GM21515 (cell line): ENCODE results near the gene KCNIP1.
"Not testable (repeated sequence)": the region's sequence is repeated elsewhere in the genome, so short reads cannot be mapped to it uniquely, and the experiment has no call there.

Experiments used
- ATAC-seq: cut with Tn5 transposase; IDR thresholded peaks from one replicate; pipeline ENCODE4 v1.9.1; 2021; ENCODE audit not compliant: unreplicated experiment

The KCNIP1 gene

DNA sequence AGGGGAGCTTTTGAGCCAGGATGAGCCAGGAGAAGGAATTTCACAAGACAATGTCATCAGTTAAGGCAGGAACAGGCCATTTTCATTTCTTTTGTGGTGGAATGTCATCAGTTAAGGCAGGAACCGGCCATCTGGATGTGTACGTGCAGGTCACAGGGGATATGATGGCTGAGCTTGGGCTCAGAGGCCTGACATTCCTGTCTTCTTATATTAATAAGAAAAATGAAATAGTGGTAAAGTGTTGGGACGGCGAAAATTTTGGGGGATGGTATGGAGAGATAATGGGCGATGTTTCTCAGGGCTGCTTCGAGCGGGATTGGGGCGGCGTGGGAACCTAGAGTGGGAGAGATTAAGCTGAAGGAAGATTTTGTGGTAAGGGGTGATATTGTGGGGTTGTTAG lies 258.5 kb downstream of the KCNIP1 start:
- ATAC-seq: not testable (repeated sequence)

- not testable (repeated sequence) for ATAC-seq
These were observed 262.0 kb downstream of the KCNIP1 start for GRCh38 chr5:170765868-170766267.

DNA sequence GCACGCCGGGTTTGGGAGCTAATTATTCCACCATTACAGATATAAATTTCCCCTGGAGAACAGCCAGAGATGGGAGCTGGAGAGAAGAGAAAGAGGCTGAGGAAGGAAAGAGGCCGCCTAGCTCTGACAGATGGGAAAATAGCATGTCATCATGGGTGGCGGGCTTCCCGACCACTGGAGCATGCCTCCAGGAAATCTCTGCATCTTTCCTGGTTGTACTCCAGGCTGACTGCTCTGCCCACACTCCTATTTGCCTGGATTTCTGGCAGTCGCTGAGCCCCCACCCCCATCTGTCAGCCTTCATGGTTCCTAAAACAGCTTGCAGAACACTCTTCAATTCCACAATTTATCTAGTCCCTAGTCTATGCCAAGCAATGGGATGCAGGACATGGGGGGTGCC lies 265.4 kb downstream of the KCNIP1 start:
- no peak for ATAC-seq

DNA sequence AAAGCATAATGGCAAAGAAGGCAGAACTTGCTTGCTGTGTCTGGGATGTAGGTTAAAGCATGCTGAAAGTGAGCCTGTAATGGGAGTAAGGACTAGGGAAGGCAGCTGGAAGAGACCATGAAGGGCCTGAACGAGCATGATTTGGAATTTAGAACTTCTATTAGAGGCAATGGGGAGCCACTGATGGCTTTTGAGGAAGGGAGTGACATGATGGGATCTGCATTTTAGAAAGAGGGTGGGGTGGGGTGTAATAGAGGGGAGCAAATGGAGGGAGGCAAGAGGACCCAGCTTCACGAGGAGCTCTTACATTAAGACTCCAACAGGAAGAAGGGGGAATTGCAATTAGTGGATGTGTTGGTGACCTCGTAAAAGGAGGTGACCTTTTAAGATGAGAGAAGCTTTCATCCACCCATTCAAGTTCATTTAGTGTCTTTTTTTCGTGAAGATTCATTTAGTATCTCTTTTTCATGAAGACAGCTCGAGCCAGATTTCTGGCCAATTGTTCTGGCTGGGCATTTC lies 266.1 kb downstream of the KCNIP1 start:
- no peak for ATAC-seq

GRCh38 chr5:170771496-170771895 lies 267.7 kb downstream of the KCNIP1 start:
- ATAC-seq: no peak

DNA sequence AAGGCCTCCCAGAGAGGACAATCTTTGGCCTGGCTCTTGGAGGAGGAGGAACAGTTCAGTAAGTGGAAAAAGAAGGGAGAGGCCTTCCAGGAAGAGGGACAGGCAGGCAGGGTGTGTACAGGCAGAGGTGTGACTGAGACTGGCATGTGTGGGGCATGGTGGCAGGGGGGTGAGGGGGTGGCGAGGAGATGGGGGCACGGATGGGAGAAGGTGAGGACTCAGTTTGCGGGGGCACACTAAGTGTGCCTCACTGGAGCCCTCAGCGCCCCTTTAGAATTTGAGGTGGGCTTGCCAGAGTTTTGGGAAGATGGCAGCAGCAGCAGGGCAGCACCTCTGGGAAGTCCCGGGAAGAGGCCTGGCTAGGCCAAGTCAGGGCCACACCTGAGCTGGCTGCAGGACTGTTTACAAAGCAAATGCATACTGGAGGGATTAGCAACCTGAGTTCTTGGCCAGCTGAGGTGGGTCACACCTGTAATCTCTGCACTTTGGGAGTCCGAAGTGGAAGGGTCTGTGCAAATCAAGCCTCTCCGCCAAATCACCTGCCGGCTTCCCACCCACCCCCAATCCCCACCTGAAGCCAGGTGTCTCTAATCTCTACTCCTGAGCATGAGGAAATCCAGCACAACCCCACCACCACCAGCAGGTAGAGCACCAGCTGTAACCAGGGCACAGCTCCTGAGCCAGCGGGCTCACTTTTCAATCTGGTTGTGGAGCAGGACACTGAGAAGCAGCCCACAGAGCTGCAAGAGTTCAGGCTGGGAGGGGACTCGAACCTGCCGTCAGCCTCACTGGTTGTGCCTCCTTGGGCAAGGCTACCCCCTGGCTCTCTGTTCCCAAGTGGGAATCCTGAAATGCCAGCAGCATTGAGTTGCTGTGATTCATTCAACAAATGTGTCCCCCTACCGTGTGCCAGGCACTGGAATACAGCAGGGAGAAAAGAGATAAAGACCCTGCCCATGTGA lies 269.5 kb downstream of the KCNIP1 start:
- ATAC-seq: no peak

- ATAC-seq: no peak
These were observed 271.0 kb downstream of the KCNIP1 start for GRCh38 chr5:170774831-170775230.

- no peak for ATAC-seq
These were observed 278.1 kb downstream of the KCNIP1 start for GRCh38 chr5:170781946-170782345.

GRCh38 chr5:170782438-170782837 lies 278.6 kb downstream of the KCNIP1 start:
- no peak for ATAC-seq

DNA sequence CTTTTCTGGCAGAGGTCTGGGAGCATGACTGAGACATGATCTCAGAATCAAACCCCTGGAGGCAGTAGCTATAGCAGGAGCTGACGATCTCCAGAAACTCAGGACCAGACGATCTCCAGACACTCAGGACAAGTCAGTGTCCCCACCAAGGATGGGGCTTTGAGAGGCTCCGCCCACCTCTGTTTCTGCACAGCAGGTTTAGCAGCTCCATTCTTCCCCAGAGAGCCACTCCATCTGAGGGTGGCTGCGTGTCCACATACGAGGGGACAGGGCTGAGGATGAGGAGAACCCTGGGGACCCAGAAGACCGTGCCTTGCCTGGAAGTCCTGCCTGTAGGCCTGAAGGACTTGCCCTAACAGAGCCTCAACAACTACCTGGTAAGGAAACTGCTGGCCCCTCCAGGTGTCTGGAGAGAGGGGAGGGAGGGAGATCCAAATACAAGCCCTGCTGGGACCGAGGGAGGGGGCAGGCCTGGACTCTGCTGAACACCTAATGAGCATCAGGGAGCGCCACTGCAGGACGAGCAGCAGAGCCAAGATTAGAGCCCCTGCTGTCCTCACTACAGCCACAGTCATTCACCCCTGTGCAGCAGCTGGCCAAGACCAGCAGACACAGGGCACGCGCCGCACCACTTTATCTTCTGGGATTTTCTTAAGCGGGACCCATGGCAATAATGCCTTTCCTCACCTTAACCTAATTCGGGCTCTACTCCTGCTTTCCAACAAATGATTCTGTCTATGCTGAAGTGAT lies 279.9 kb downstream of the KCNIP1 start, which contains the start of gene GABRP:
Gene GABRP, plus strand, starts transcription at position 228 of the 750 bp plus-strand sequence. CDS start 4,891 bp downstream, outside the sequence.
- ATAC-seq: no peak

- no peak for ATAC-seq
These were observed 281.6 kb downstream of the KCNIP1 start for GRCh38 chr5:170785416-170785815.
